HEK293 (cell line): Measurements from ENCODE around the gene PDSS2.

Experiments used
- CTCF ChIA-PET: fragments of 350-600 bp; formaldehyde crosslinking; extraction: SDS; loops from one replicate; lab custom pipeline; 2021; ENCODE audit warnings: antibody characterized with exemption; lab: Yijun Ruan, JAX
- POLR2A ChIA-PET: fragments of 300-600 bp; formaldehyde crosslinking; extraction: SDS; loops from one replicate; lab custom pipeline; 2020; ENCODE audit warnings: antibody characterized with exemption, inconsistent platforms; lab: Yijun Ruan, JAX
- H3K27ac ChIP-seq: fragments of 200-500 bp; sonication (Bioruptor generic); 2 replicates; pipeline ENCODE4 v1.5.1; 2014; ENCODE audit warnings: low read depth, low read length, control low read depth, inconsistent platforms; ENCODE audit errors: extremely low read depth
- H3K36me3 ChIP-seq, 2 experiments: fragments of 200-500 bp in 1 of 2; sonication (Bioruptor generic) in 1 of 2; 1 replicate in 1 of 2; 2 replicates in 1 of 2; pipeline ENCODE4 v1.5.1; 2014 to 2017; ENCODE audit warnings: inconsistent platforms in 2 of 2, low read length in 2 of 2; ENCODE audit not compliant: control insufficient read depth in 2 of 2, insufficient read depth in 1 of 2
- H3K4me1 ChIP-seq: fragments of 200-500 bp; sonication (Bioruptor generic); 2 replicates; pipeline ENCODE4 v1.5.1; 2014; ENCODE audit warnings: mild to moderate bottlenecking, low read length, inconsistent platforms; ENCODE audit not compliant: control insufficient read depth, insufficient read depth
- H3K4me3 ChIP-seq: 2 replicates; pipeline ENCODE4 v1.5.1; 2011; ENCODE audit warnings: low read depth, mild to moderate bottlenecking, control low read depth, low read length, moderate library complexity
- H3K9me3 ChIP-seq: fragments of 200-500 bp; sonication (Bioruptor generic); 2 replicates; pipeline ENCODE4 v1.5.1; 2014; ENCODE audit warnings: low read depth, low read length, inconsistent platforms; ENCODE audit not compliant: control insufficient read depth, insufficient read depth
- AEBP2 ChIP-seq: fragments of 450-650 bp; formaldehyde crosslinking; IDR thresholded peaks from 2 replicates; pipeline ENCODE4 v1.5.1; 2016; ENCODE audit warnings: missing biosample characterization, missing genetic modification characterization, borderline replicate concordance
- BCL6B ChIP-seq: fragments of 450-650 bp; formaldehyde crosslinking; IDR thresholded peaks from 2 replicates; pipeline ENCODE4 v1.5.1; 2017; ENCODE audit warnings: missing biosample characterization, missing genetic modification characterization
- EGR2 ChIP-seq: fragments of 450-650 bp; formaldehyde crosslinking; IDR thresholded peaks from 2 replicates; pipeline ENCODE4 v1.5.1; 2016; ENCODE audit warnings: low read depth, missing biosample characterization, missing genetic modification characterization
- KLF1 ChIP-seq: fragments of 450-650 bp; formaldehyde crosslinking; IDR thresholded peaks from 2 replicates; pipeline ENCODE4 v1.5.1; 2016; ENCODE audit warnings: missing biosample characterization, missing genetic modification characterization
- KLF17 ChIP-seq: fragments of 450-650 bp; formaldehyde crosslinking; IDR thresholded peaks from 2 replicates; pipeline ENCODE4 v1.5.1; 2016; ENCODE audit warnings: missing biosample characterization, missing genetic modification characterization
- KLF8 ChIP-seq: fragments of 450-650 bp; formaldehyde crosslinking; IDR thresholded peaks from 2 replicates; pipeline ENCODE4 v1.5.1; 2016; ENCODE audit warnings: missing biosample characterization, missing genetic modification characterization
- OSR2 ChIP-seq: fragments of 450-650 bp; formaldehyde crosslinking; IDR thresholded peaks from 2 replicates; pipeline ENCODE4 v1.5.1; 2016; ENCODE audit warnings: missing biosample characterization, missing genetic modification characterization
- OVOL3 ChIP-seq: fragments of 450-650 bp; formaldehyde crosslinking; IDR thresholded peaks from 2 replicates; pipeline ENCODE4 v1.5.1; 2016; ENCODE audit warnings: missing biosample characterization, missing genetic modification characterization
- ZBTB6 ChIP-seq: fragments of 450-650 bp; formaldehyde crosslinking; IDR thresholded peaks from 2 replicates; pipeline ENCODE4 v1.5.1; 2017; ENCODE audit warnings: missing biosample characterization, missing genetic modification characterization
- ZFHX2 ChIP-seq: fragments of 450-650 bp; formaldehyde crosslinking; conservative IDR thresholded peaks from 2 replicates; pipeline ENCODE4 v1.5.1; 2016; ENCODE audit warnings: missing biosample characterization, missing genetic modification characterization
- ZNF211 ChIP-seq: fragments of 450-650 bp; formaldehyde crosslinking; IDR thresholded peaks from 2 replicates; pipeline ENCODE4 v1.5.1; 2016; ENCODE audit warnings: low read depth, missing biosample characterization, missing genetic modification characterization
- ZNF248 ChIP-seq: fragments of 450-650 bp; formaldehyde crosslinking; IDR thresholded peaks from 2 replicates; pipeline ENCODE4 v1.5.1; 2017; ENCODE audit warnings: missing biosample characterization, missing genetic modification characterization
- ZNF26 ChIP-seq: fragments of 450-650 bp; formaldehyde crosslinking; IDR thresholded peaks from 2 replicates; pipeline ENCODE4 v1.5.1; 2016; ENCODE audit warnings: missing biosample characterization, missing genetic modification characterization
- ZNF274 ChIP-seq, 2 experiments: fragments of 200-500 bp in 1 of 2; fragments of 450-650 bp in 1 of 2; sonication (Bioruptor generic) in 1 of 2; formaldehyde crosslinking in 1 of 2; IDR thresholded peaks; 2 replicates each; pipeline versions ENCODE4 v1.5.1 to v1.6.1; 2014 to 2016; ENCODE audit warnings: borderline replicate concordance in 1 of 2, inconsistent platforms in 1 of 2, low read length in 1 of 2, missing biosample characterization in 1 of 2, missing genetic modification characterization in 1 of 2
- ZNF513 ChIP-seq: fragments of 450-650 bp; IDR thresholded peaks from 2 replicates; pipeline ENCODE4 v1.5.1; 2018; ENCODE audit warnings: missing biosample characterization, missing genetic modification characterization
- ZNF521 ChIP-seq: fragments of 450-650 bp; formaldehyde crosslinking; IDR thresholded peaks from 2 replicates; pipeline ENCODE4 v1.5.1; 2017; ENCODE audit warnings: missing biosample characterization, mild to moderate bottlenecking, missing genetic modification characterization
- ZNF548 ChIP-seq: fragments of 450-650 bp; formaldehyde crosslinking; IDR thresholded peaks from 2 replicates; pipeline ENCODE4 v1.5.1; 2016; ENCODE audit warnings: missing biosample characterization, missing genetic modification characterization
- ZNF76 ChIP-seq: fragments of 450-650 bp; formaldehyde crosslinking; IDR thresholded peaks from 2 replicates; pipeline ENCODE4; 2016; ENCODE audit warnings: low read depth, missing biosample characterization, missing genetic modification characterization, borderline replicate concordance
- ZNF785 ChIP-seq: fragments of 450-650 bp; formaldehyde crosslinking; IDR thresholded peaks from 2 replicates; pipeline ENCODE4 v1.5.1; 2016; ENCODE audit warnings: missing biosample characterization, missing genetic modification characterization

The PDSS2 gene

GRCh38 chr6:107355659-107356058, 103.7 kb downstream of the PDSS2 start:
- no peak overlapping the region for H3K27ac ChIP-seq
- CTCF ChIA-PET = interaction anchor here (0.6 to 0.7 kb wide), 3 partner anchors 15 to 624 kb away, joined by 3 read pairs; no protein-coding TSS in a partner anchor
- no peak for TF ChIP-seq EGR2 (tag by site-specific recombination)
- no peak for TF ChIP-seq ZNF211
- no peak for TF ChIP-seq ZNF248 (tag by site-specific recombination)
- no peak for TF ChIP-seq OSR2 (tag by site-specific recombination)
- no peak for TF ChIP-seq AEBP2
- TF ChIP-seq ZNF785 (tag by site-specific recombination) = no peak
- no peak for TF ChIP-seq ZNF274 (IDR thresholded peaks at IDR 0.05; ENCODE audit: low read length)
- no peak for TF ChIP-seq ZNF274 (tag by site-specific recombination; IDR thresholded peaks at IDR 0.05; ENCODE audit: borderline replicate concordance)
- TF ChIP-seq KLF1 (tag by site-specific recombination) = no peak
- TF ChIP-seq KLF17 = no peak
- no peak for TF ChIP-seq BCL6B
- no peak for TF ChIP-seq ZNF76 (tag by site-specific recombination)
- no peak for TF ChIP-seq ZNF548 (tag by site-specific recombination)
- TF ChIP-seq ZFHX2 (tag by site-specific recombination) = no peak
- no peak overlapping the region for H3K4me3 ChIP-seq
- H3K36me3 ChIP-seq = no peaks in the 10 kb centered on the region
- H3K4me1 ChIP-seq = 0 out of 2 replicates have a peak, but pooled peaks cover 4% of the 10 kb centered on the region
- POLR2A ChIA-PET = interaction anchor here (0.9 kb wide), 1 partner anchor 104 kb away, joined by 3 read pairs; the partner anchor contains the start of gene PDSS2
- H3K9me3 ChIP-seq = no peaks in the 10 kb centered on the region

GRCh38 chr6:107354451-107354850, 104.9 kb downstream of the PDSS2 start:
- TF ChIP-seq OVOL3 (tag by site-specific recombination) = no peak
- no peak for TF ChIP-seq ZBTB6 (tag by site-specific recombination)
- TF ChIP-seq ZNF521 (tag by site-specific recombination) = no peak
- no peak for TF ChIP-seq ZNF26 (tag by site-specific recombination)
- no peak for TF ChIP-seq ZNF248 (tag by site-specific recombination)
- no peak for TF ChIP-seq KLF8 (tag by site-specific recombination)
- TF ChIP-seq ZNF513 (tag by site-specific recombination) = no peak
- no peak overlapping the region for H3K27ac ChIP-seq
- H3K9me3 ChIP-seq = no peaks in the 10 kb centered on the region
- no peak overlapping the region for H3K4me3 ChIP-seq
- ChIA-PET CTCF (interaction anchor here (0.6 kb wide), 1 partner anchor 168 kb away, joined by 4 read pairs; no protein-coding TSS in a partner anchor), POLR2A (no interaction called here)
- H3K4me1 ChIP-seq = 0 out of 2 replicates have a peak, but pooled peaks cover 4% of the 10 kb centered on the region
- H3K36me3 ChIP-seq = no peaks in the 10 kb centered on the region
